GM19023 (cell line): ENCODE results near the gene NIPAL4.
A peak's percentile ranks its signal among the peaks of the same experiment; 100 is the strongest.

Source experiments
- ATAC-seq: cut with Tn5 transposase; IDR thresholded peaks from one replicate; pipeline ENCODE4 v1.9.1; 2021; ENCODE audit warnings: mild to moderate bottlenecking, moderate library complexity; ENCODE audit not compliant: unreplicated experiment

Gene NIPAL4

GRCh38 chr5:157513182-157513581 is 53.2 kb downstream of the NIPAL4 start:
- no peak for ATAC-seq

- ATAC-seq, result no peak
These were observed 55.0 kb downstream of the NIPAL4 start for GRCh38 chr5:157514974-157515373.

- ATAC-seq, result no peak
These were observed 56.0 kb downstream of the NIPAL4 start for GRCh38 chr5:157516006-157516405.

GRCh38 chr5:157516626-157517325 is 56.8 kb downstream of the NIPAL4 start:
- no peak for ATAC-seq

- ATAC-seq, result no peak
These were observed 59.0 kb downstream of the NIPAL4 start for GRCh38 chr5:157518963-157519362.

GRCh38 chr5:157519579-157520253 is 59.7 kb downstream of the NIPAL4 start:
- peak; percentile 68 for ATAC-seq

- no peak for ATAC-seq
These were observed 61.1 kb downstream of the NIPAL4 start for GRCh38 chr5:157520911-157521703.

GRCh38 chr5:157521704-157522029 is 61.7 kb downstream of the NIPAL4 start:
- ATAC-seq, result no peak

GRCh38 chr5:157523976-157524375 is 64.0 kb downstream of the NIPAL4 start:
- no peak for ATAC-seq
